ENCODE measurements around the gene NTM.

Gene NTM

DNA sequence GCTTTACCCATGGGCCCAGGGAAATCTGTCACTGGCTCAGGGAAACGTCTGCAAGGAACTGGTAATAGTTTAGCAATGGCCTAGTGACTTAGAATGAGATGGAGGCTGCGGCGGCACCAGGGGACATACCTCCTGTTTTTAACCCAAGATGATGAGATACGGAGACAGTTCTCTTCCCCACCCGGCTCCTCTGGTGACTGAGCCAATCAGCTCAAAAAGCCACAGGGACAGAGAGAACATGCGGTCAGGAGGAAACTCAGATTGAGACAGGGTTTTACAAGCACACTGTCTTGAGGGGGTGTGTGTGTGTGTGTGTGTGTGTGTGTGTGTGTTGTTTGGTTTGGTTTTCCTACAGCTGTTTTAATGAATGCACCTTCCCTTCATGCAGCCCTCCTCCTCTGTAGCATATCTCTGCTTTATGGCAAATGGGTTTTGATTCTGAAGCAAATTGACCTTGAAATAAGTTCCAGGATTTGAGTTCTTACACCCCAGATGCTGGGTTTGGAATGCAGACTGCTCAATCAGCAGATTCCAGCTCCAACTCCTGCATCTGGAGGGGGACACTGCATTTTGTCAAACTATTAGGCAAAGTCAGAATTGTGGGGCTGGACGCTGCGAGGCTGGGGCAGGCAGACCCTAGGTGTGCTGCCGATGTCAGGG, 246.2 kb downstream of the NTM start:
- no peaks in the 10 kb centered on the region for H3K27me3 Mint-ChIP-seq
- no peaks in the 10 kb centered on the region for H3K36me3 Mint-ChIP-seq
- no peak overlapping the region for H3K4me3 Mint-ChIP-seq
- no peaks in the 10 kb centered on the region for H3K9me3 Mint-ChIP-seq
- H3K27ac Mint-ChIP-seq, result no peak overlapping the region
- no peaks in the 10 kb centered on the region for H3K4me1 Mint-ChIP-seq

DNA sequence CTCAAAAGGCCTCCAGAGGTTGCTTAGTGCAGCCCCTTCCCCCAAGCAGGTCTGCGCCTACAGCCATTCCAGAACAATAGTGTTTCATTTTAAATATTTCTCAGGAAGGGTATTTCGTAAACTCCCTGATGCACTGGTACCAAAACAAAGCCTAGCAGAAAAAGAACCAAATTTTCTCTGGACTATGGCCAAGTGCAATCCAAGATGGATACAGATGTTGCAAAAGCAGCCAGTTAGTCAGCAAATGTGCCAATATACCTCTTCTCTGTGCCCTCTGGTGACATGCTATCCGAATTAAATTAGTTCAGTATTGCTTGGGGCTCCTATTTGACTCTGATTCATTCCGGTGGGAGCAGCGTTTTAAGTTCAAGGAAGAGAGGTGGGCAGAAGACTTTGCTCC, 247.8 kb downstream of the NTM start:
- Mint-ChIP-seq H3K27ac (no peak overlapping the region), H3K27me3 (no peaks in the 10 kb centered on the region), H3K4me1 (no peaks in the 10 kb centered on the region), H3K4me3 (no peak overlapping the region), H3K9me3 (no peaks in the 10 kb centered on the region), H3K36me3 (no peaks in the 10 kb centered on the region)

DNA sequence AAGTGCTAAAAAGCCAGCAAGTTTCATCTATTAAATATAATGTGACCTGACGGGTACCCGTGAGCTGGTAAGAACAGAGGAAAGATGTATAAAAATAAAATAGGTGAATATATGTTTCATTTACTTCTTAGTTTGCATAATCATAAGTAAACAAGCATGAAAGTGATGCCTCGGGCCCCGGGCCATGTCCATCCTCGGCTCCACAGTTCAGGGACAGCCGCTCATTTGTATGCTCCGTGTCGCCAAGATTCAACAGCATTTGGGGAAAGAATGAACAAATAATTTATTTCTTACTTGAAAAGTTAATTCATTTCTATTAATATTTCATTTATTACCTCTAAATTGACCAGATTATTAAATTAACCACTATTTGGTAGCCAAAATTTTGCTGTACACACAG, 251.8 kb downstream of the NTM start:
- Mint-ChIP-seq H3K27me3 (no peaks in the 10 kb centered on the region), H3K4me1 (no peaks in the 10 kb centered on the region), H3K9me3 (no peaks in the 10 kb centered on the region), H3K36me3 (no peaks in the 10 kb centered on the region), H3K4me3 (no peak overlapping the region), H3K27ac (no peak overlapping the region)

DNA sequence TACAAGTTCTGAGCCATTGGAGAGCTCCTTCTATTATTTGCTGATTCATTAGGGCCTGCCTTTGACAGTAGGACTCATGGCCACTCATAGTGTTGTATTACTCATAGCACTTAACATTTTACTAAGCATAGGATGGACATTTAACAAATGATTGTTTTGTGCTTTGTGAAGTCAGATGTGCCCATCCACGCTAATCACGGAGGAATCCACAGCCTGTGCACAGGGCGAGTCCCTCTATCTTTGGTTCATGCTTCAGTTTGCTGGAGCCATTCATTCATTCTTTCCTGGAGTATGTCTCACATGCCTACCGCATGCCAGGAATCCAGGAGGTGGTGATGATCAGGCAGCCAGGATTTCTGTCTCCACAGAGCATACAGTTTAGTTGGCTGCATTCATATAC, 254.1 kb downstream of the NTM start:
- Mint-ChIP-seq H3K27ac (no peak overlapping the region), H3K36me3 (no peaks in the 10 kb centered on the region), H3K27me3 (no peaks in the 10 kb centered on the region), H3K9me3 (no peaks in the 10 kb centered on the region), H3K4me1 (no peaks in the 10 kb centered on the region), H3K4me3 (no peak overlapping the region)

DNA sequence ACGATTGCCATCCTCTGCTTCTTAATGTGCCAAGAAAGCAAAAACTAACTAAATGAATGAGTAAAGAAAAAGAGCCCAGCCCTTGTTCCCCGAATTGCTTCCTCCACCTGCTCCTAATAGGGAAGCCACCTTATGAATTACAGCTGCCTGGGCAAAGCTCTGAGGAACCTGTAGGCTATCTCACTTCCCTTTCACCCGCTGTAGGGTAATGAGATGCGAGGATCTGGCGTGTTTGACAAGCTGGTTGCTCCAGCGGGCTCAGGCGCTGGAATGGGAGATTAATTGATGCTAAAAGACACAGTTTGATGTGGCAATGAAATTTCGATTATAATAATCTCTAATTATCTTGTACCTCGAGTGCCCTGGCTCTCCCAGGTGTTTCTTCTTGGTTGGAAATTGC, 256.4 kb downstream of the NTM start:
- no peak overlapping the region for H3K4me3 Mint-ChIP-seq
- no peak overlapping the region for H3K27ac Mint-ChIP-seq
- no peaks in the 10 kb centered on the region for H3K4me1 Mint-ChIP-seq
- H3K9me3 Mint-ChIP-seq, result no peaks in the 10 kb centered on the region
- H3K36me3 Mint-ChIP-seq, result no peaks in the 10 kb centered on the region
- no peaks in the 10 kb centered on the region for H3K27me3 Mint-ChIP-seq

DNA sequence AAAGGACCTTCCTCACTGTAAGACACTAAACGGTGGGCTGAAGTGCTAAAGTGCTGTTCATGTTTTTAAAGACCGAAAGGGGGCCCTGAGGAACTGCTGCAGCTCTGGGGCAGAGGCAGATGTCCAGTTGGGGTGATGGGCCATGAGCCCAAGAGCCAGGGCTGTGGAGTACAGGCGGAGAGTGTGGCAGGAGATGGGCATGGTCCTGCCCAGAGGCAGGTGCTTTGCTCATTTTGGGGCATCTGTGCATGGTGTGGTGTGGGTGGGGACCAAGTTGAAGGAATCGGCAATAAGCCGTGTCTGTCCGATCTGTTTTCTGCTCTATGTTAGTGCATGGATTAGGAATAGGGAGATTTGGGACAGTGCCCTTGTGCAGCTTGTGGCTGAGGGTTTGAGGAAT, 258.3 kb downstream of the NTM start:
- Mint-ChIP-seq H3K4me3 (no peak overlapping the region), H3K27me3 (peaks cover 3% of the 10 kb centered on the region), H3K27ac (no peak overlapping the region), H3K9me3 (peaks cover 5% of the 10 kb centered on the region), H3K4me1 (no peaks in the 10 kb centered on the region), H3K36me3 (no peaks in the 10 kb centered on the region)

DNA sequence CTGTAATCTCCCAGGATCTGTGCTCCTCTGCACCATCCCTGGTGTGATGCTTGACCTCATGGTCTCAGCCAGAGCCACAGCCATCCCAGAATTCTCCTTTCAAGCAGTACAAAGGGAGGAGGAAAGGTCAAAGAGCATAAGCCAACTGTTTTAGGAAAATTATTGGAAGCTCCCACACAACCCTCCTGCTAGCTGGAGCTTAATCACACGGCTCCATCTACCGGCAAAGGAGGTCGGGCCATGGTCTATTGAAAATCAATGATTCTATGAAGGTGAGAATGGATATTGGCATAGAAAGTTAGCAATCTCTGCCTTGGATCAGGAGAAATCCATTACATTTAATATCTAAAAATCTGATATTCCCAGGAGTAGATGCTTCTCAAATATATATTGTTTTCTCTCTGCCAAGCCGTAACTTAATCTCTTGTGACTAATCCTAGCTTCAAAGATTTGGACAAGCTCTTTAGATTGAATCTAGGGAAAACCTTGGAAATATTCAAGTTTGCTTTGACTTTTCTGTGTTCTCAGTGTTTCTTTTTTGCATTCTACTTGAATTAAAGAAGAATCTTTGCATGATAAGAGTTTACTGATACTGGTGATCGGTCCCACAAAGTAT, 259.6 kb downstream of the NTM start:
- peaks cover 5% of the 10 kb centered on the region for H3K9me3 Mint-ChIP-seq
- no peak overlapping the region for H3K27ac Mint-ChIP-seq
- peaks cover 4% of the 10 kb centered on the region for H3K27me3 Mint-ChIP-seq
- H3K4me1 Mint-ChIP-seq, result no peaks in the 10 kb centered on the region
- no peaks in the 10 kb centered on the region for H3K36me3 Mint-ChIP-seq
- H3K4me3 Mint-ChIP-seq, result no peak overlapping the region

DNA sequence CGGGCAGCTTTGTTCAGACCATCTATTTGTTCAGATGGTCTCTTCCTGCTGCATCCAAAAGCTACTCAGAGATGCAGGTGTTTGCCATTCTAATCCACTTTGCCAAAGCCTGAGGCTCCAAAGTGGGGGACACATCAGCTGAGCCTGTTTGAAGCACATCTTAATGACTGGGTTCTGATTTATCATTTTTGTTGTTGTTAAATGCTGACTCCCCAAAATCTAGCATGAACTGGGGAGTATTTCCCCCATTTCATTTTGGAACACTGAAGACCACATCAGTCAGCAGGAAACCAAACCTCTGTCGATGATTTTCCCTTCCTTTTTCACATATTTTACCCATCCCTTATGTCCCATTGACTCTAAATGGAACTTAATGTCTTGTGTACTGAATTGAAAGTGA, 262.6 kb downstream of the NTM start:
- Mint-ChIP-seq H3K36me3 (no peaks in the 10 kb centered on the region), H3K27me3 (peaks cover 4% of the 10 kb centered on the region), H3K27ac (no peak overlapping the region), H3K9me3 (peaks cover 5% of the 10 kb centered on the region), H3K4me1 (no peaks in the 10 kb centered on the region), H3K4me3 (no peak overlapping the region)

DNA sequence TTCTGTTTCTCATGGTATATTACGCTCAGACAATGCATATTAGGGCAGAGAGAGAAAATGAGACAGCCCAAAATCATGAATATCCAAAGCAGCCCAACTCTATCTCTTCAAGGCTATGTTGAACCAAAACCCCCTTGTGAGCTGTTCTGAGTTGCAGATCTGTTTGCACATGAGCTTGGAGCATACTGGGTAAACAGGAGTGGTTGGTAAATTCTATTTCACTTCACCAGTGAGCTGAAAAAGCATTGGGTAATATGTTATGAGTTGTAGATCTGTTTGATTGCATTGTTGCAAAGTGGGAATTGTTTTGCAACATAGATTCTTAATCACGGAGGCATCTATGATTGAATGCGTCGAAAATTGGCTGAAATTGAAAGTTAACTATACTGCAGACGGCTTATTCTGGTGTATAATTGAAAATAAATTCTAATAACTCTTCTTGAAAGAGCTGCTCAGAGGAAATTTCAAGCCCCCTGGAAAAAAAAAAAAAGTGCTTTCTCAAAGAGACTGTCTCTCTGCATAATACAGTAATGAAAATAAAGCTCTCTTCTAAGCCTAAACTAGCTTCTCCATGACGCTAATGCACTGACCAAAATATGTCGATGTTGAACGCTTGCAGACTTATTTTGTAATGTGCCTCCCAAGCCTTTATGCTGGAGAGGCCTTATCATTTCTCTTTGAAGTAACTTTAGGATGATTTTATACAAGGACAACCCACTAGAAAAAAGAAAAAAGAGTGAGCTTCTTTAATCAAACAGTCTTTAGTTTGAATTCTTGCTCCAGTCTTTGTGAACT, 263.7 kb downstream of the NTM start:
- Mint-ChIP-seq H3K27ac (no peak overlapping the region), H3K27me3 (peaks cover 4% of the 10 kb centered on the region), H3K4me1 (no peaks in the 10 kb centered on the region), H3K36me3 (no peaks in the 10 kb centered on the region), H3K9me3 (peaks cover 5% of the 10 kb centered on the region), H3K4me3 (no peak overlapping the region)

DNA sequence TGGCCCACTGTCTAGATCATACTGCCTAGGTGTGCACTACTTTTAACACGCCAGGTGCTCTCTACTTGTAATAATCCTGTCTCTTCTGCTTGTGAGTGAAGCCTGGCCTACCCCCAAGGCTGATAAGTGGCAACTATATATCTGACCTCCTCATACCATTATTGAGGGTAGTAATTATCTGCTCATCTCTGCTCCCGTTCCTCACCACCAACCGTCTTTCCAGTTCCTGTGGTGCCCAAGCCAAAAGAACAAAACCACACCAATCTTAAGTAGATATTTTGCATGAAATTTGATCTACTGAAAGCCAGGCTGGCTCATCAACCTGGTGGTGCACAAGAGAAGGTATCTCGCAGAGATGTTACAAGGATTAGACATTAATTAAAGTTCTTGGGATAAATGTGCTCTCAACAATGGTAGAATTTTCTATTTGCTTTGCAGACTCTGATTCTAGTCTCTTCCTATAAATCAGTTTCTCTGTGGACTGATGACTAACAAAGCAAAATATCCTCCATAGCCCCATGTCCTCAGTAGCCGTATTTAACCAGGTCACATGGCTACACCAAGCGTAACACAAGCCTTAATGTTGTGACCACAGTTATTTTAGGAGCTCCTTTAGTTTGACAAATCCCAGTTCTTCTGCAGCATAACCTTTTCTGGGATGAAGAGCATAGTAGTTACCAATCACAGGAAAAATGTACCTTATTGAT, 267.2 kb downstream of the NTM start:
- Mint-ChIP-seq H3K36me3 (no peaks in the 10 kb centered on the region), H3K4me1 (no peaks in the 10 kb centered on the region), H3K27me3 (peaks cover 2% of the 10 kb centered on the region), H3K9me3 (no peaks in the 10 kb centered on the region), H3K27ac (no peak overlapping the region), H3K4me3 (no peak overlapping the region)

DNA sequence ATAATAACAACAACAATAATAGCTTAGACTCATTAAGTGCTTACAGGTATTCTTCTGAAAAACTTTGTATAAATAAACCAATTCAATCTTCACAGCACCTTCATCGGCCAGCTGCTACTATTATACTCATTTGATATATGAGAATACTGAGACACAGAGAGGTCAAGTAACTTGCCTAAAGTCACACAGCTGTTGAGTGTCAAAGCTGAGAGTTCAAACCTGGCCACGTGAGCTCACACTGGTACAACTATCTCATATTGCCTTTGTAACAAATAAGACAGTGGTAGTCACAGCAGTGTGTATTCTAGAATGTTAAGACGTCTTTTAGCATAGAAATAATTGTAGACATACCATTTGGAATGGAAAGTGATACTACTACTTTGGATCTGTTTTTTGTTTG, 268.5 kb downstream of the NTM start:
- no peak overlapping the region for H3K4me3 Mint-ChIP-seq
- peaks cover 2% of the 10 kb centered on the region for H3K27me3 Mint-ChIP-seq

DNA sequence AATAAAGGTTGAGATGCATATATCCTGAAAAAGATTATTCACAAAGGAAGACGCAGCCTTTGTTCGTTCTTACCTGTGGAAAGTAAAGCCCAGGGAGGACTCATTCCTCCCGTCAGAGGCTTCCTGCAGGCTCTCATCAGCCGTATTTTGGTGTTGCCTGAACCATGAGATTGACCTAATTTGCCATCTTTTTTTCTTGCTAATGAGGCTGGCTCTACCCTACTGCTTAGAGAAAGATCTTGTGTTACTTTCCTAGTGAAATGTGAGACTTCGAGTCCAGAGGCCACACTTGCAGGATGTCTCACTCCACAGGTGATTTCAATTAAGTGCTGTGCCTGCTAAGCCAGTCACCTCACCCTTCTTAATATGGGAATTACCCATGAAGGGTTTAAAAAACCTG, 269.9 kb downstream of the NTM start:
- H3K4me3 Mint-ChIP-seq, result no peak overlapping the region
- H3K27ac Mint-ChIP-seq, result no peak overlapping the region
- H3K4me1 Mint-ChIP-seq, result no peaks in the 10 kb centered on the region
- no peaks in the 10 kb centered on the region for H3K9me3 Mint-ChIP-seq
- H3K27me3 Mint-ChIP-seq, result no peaks in the 10 kb centered on the region
- no peaks in the 10 kb centered on the region for H3K36me3 Mint-ChIP-seq

More for the DNA sequence above, 268.5 kb downstream of the NTM start:
- Mint-ChIP-seq H3K27ac (no peak overlapping the region), H3K9me3 (no peaks in the 10 kb centered on the region), H3K4me1 (no peaks in the 10 kb centered on the region), H3K36me3 (no peaks in the 10 kb centered on the region)

DNA sequence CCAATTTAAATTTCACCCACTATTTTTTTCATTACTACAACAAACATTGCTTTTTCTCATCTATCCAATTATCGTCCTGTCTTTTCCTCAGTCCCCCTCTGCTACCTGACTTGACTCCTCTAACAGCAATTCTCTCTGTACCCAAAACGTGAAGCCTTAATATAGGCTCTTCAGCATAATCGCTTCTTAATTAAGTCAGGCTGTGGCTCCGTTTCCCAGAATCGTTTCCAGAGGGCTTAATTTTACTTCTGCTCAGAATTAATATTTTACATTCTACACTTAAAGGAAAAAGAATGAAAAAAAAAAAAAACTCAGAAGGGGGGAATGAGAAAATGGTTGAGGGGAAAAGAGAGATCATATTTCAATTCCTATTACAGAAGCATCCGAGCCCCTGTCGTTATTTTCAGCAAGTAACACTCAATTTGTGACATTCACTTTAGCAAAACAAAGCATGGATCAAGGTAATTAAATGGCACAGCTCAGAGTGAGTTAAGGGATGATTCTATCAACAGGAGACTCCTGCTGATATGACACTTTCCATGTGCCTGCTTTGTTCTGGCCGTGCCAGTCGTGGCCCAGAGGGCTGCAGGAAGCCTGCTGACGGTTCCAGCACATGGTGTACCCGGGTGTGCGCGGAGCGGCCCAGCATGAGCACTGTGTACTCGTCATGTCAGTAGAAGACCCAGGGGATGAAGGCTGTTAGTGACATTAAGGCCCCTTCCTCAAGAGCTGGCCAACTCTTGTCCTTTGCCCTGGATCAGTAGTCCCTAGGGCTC, 272.5 kb downstream of the NTM start:
- Mint-ChIP-seq H3K36me3 (no peaks in the 10 kb centered on the region), H3K9me3 (no peaks in the 10 kb centered on the region), H3K4me1 (no peaks in the 10 kb centered on the region), H3K27ac (no peak overlapping the region), H3K27me3 (peaks cover 3% of the 10 kb centered on the region), H3K4me3 (no peak overlapping the region)

DNA sequence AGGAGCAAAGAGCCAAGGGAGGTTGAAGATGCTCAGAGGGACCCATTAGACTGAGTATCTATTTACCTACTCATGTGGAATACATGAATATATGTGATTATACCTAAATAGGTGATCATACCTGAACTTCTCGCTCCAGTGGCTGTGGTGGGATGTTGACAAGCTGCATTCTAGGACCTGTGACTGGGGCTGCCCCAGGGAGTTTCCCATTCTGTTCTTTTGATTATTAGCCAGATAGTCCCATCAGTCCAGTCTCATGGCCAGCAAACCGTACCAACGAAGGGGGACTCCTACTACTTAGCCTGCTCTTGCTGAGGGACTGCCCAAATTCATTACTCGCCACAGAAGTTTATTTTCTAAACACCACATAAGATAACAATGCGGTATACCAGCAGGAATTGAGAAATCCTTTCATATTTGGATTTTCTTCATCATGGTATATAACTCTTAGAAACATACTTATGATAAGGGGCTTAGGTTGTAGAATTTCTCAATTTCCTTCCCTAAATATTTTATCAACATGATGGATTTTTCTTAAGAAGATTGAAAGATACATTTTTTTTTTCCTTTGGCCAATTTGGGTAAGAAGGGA, 273.9 kb downstream of the NTM start:
- Mint-ChIP-seq H3K9me3 (no peaks in the 10 kb centered on the region), H3K27ac (no peak overlapping the region), H3K4me3 (no peak overlapping the region), H3K36me3 (no peaks in the 10 kb centered on the region), H3K27me3 (peaks cover 3% of the 10 kb centered on the region), H3K4me1 (no peaks in the 10 kb centered on the region)

DNA sequence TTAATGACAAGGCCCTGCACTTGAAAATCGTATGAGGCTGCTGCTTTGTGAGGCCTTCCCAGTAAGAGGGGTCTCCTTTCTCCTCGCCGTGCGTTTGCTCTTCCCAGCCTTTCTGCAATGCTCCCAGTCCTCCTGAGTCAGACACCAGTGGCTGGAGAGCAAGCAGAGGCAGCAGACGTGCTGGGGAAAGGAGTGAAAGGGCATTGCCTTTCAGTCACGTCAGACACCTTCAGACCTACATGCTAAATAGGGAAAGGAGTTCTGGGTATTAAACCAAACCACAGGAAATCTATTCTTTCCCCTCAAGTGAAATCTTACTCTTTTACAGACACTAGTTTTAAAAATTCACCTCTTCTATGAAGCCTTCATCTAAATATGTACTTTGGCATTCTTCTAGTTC, 274.8 kb downstream of the NTM start:
- H3K27ac Mint-ChIP-seq, result no peak overlapping the region
- no peaks in the 10 kb centered on the region for H3K9me3 Mint-ChIP-seq
- no peaks in the 10 kb centered on the region for H3K4me1 Mint-ChIP-seq
- peaks cover 3% of the 10 kb centered on the region for H3K27me3 Mint-ChIP-seq
- H3K4me3 Mint-ChIP-seq, result no peak overlapping the region
- H3K36me3 Mint-ChIP-seq, result no peaks in the 10 kb centered on the region
